Hepatocyte (in vitro differentiated cells): ENCODE results near the gene HNMT.

Experiments used
- CTCF ChIP-seq: fragments of 200-600 bp; sonication (generic); IDR thresholded peaks from 2 replicates; pipeline ENCODE4 v1.5.1; 2016; ENCODE audit warnings: antibody characterized with exemption, mild to moderate bottlenecking; ENCODE audit not compliant: poor library complexity
- EZH2 ChIP-seq: fragments of 200-600 bp; sonication (generic); IDR thresholded peaks from 2 replicates; pipeline ENCODE4 v1.6.1; 2016; ENCODE audit warnings: antibody characterized with exemption, mild to moderate bottlenecking, borderline replicate concordance

GRCh38 chr2:137952586-137953129, 11.6 kb upstream of the HNMT start:
- TF ChIP-seq CTCF (no peak), EZH2 (no peak)
